Measurements from ENCODE around the gene MICU2. TPM values are rescaled to one million over a fixed set of nuclear protein-coding genes. Genes with fewer than 3 reads are reported as not detected.

The MICU2 gene
- total and polyA plus RNA-seq, 2 experiments from 2014 or later, result 51.0 to 122 TPM

DNA sequence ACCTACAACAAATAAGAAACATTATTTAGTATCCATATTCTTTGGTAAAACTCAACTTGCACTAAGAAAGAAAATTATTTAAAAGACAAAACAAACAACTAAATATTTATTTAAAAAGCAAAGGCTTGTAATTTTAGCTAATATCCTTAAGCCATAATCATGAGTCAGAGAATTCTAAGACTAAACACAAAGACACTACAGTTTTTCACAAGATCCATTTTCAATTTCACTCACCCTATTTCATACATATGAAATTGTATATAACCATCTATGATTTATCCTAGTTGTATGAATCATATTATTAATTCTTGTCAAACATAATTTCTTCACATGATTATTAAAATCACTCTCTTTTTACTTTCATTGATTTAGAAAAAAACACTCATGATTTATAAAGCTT lies 64.3 kb downstream of the MICU2 start:
- Histone ChIP-seq H3K36me3 (ENCODE audit: insufficient read depth) (no peaks in the 10 kb centered on the region), H4K20me1 (replicated peaks; ENCODE audit: insufficient read depth) (peaks cover 5% of the 10 kb centered on the region; the same call in 1 of the 2 replicates), H3K9me2 (ENCODE audit: insufficient read depth) (no peaks in the 10 kb centered on the region), H3K27ac (ENCODE audit: low read depth) (no peak overlapping the region), H2AFZ (no peak overlapping the region), H3K79me2 (replicated peaks; ENCODE audit: insufficient read depth) (peaks cover 18% of the 10 kb centered on the region), H3K4me1 (ENCODE audit: insufficient read depth) (no peaks in the 10 kb centered on the region), H3F3A (replicated peaks; ENCODE audit: low read depth) (no peaks in the 10 kb centered on the region), H3K4me2 (no peak overlapping the region), H3K4me3 (no peak overlapping the region), H3K27me3 (ENCODE audit: insufficient read depth) (no peaks in the 10 kb centered on the region)
- Mint-ChIP-seq H3K4me1 (peaks cover 3% of the 10 kb centered on the region; the same call in 2 of the 3 replicates), H3K9me3 (no peaks in the 10 kb centered on the region), H3K36me3 (ENCODE audit: low read depth) (peaks cover 8% of the 10 kb centered on the region; the same call in 2 of the 3 replicates), H3K27ac (no peak overlapping the region), H3K27me3 (ENCODE audit: insufficient read depth, low read depth, poor library complexity) (no peaks in the 10 kb centered on the region), H3K4me3 (no peak overlapping the region)
- DNase-seq (ENCODE audit: low spot score) (no peak), ATAC-seq (no peak)
- TF ChIP-seq EZH2 (IDR thresholded peaks at IDR 0.05; ENCODE audit: low read depth, unreplicated experiment), result no peak

DNA sequence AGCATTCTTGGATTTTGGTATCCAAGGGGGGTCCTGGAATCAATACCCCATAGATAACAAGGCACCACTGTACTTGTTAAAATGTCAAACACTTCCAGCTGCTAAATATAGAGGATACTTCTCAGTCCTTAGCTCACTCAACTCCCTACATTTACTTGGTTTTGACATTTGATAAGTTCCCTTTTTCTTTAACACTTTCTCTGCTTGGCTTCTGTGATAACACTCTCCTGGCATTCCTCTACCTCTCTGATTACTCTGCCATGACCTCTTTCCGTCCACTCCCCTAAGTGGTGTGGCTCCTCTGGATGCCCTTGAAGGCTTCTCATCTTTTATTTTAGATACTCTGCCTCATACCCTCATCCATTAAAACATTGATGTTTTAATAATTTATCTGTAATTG lies 65.2 kb downstream of the MICU2 start:
- DNase-seq (ENCODE audit: low spot score), result no peak
- Histone ChIP-seq H3K4me3 (no peak overlapping the region), H2AFZ (no peak overlapping the region), H3K4me1 (ENCODE audit: insufficient read depth) (no peaks in the 10 kb centered on the region), H3K9me2 (ENCODE audit: insufficient read depth) (no peaks in the 10 kb centered on the region), H3K79me2 (replicated peaks; ENCODE audit: insufficient read depth) (peaks cover 13% of the 10 kb centered on the region), H3F3A (replicated peaks; ENCODE audit: low read depth) (no peaks in the 10 kb centered on the region), H3K27ac (ENCODE audit: low read depth) (no peak overlapping the region), H3K36me3 (ENCODE audit: insufficient read depth) (no peaks in the 10 kb centered on the region), H3K4me2 (no peak overlapping the region), H3K27me3 (ENCODE audit: insufficient read depth) (no peaks in the 10 kb centered on the region), H4K20me1 (replicated peaks; ENCODE audit: insufficient read depth) (peaks cover 5% of the 10 kb centered on the region; the same call in 1 of the 2 replicates)
- H3K36me3 Mint-ChIP-seq (ENCODE audit: low read depth), result peaks cover 4% of the 10 kb centered on the region; the same call in 2 of the 3 replicates
- ATAC-seq, result no peak
- H3K27ac Mint-ChIP-seq, result no peak overlapping the region
- no peaks in the 10 kb centered on the region for H3K9me3 Mint-ChIP-seq
- H3K4me1 Mint-ChIP-seq, result peaks cover 3% of the 10 kb centered on the region; the same call in 2 of the 3 replicates
- no peaks in the 10 kb centered on the region for H3K27me3 Mint-ChIP-seq (ENCODE audit: insufficient read depth, low read depth, poor library complexity)
- H3K4me3 Mint-ChIP-seq, result no peak overlapping the region
- TF ChIP-seq NANOG (IDR thresholded peaks at IDR 0.05; ENCODE audit: borderline replicate concordance) (no peak), REST (IDR thresholded peaks at IDR 0.05; ENCODE audit: unreplicated experiment) (no peak), EZH2phosphoT487 (IDR thresholded peaks at IDR 0.05; ENCODE audit: unreplicated experiment) (no peak), JUNB (IDR thresholded peaks at IDR 0.05; ENCODE audit: unreplicated experiment) (no peak), ZNF462 (CRISPR knock-in tag; IDR thresholded peaks at IDR 0.05) (no peak), EZH2 (IDR thresholded peaks at IDR 0.05; ENCODE audit: low read depth, unreplicated experiment) (no peak), POLR2AphosphoS5 (IDR thresholded peaks at IDR 0.05; ENCODE audit: low read depth) (no peak), ZNF114 (CRISPR knock-in tag; IDR thresholded peaks at IDR 0.05) (no peak), CREB1 (CRISPR knock-in tag; IDR thresholded peaks at IDR 0.05; ENCODE audit: low read depth) (no peak)
- TF ChIP-seq, protein P1, sequence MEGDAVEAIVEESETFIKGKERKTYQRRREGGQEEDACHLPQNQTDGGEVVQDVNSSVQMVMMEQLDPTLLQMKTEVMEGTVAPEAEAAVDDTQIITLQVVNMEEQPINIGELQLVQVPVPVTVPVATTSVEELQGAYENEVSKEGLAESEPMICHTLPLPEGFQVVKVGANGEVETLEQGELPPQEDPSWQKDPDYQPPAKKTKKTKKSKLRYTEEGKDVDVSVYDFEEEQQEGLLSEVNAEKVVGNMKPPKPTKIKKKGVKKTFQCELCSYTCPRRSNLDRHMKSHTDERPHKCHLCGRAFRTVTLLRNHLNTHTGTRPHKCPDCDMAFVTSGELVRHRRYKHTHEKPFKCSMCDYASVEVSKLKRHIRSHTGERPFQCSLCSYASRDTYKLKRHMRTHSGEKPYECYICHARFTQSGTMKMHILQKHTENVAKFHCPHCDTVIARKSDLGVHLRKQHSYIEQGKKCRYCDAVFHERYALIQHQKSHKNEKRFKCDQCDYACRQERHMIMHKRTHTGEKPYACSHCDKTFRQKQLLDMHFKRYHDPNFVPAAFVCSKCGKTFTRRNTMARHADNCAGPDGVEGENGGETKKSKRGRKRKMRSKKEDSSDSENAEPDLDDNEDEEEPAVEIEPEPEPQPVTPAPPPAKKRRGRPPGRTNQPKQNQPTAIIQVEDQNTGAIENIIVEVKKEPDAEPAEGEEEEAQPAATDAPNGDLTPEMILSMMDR (conservative IDR thresholded peaks at IDR 0.05; ENCODE audit: low read depth in 2 of 2), result no peak

All from GM23338 (cell line).